Endodermal cell (in vitro differentiated cells): Measurements from ENCODE around the gene MNX1. TPM values are rescaled to one million over a fixed set of nuclear protein-coding genes. Genes with fewer than 3 reads are reported as not detected.

Experiments
- DNase-seq: peaks from one replicate; pipeline ENCODE4 v3.0.0-alpha.2; 2017
- H3K27ac ChIP-seq: 2 replicates; pipeline ENCODE4 v1.5.1; 2013; ENCODE audit warnings: mild to moderate bottlenecking, low read depth, low read length, moderate library complexity
- H3K27me3 ChIP-seq: 2 replicates; pipeline ENCODE4 v1.6.1; 2013; ENCODE audit warnings: mild to moderate bottlenecking, low read length, moderate library complexity; ENCODE audit not compliant: insufficient read depth, control insufficient read depth, poor library complexity, severe bottlenecking
- H3K36me3 ChIP-seq: 2 replicates; pipeline ENCODE4 v1.7.0; 2013; ENCODE audit warnings: mild to moderate bottlenecking, low read length, moderate library complexity; ENCODE audit not compliant: control insufficient read depth, insufficient read depth
- H3K4me1 ChIP-seq: one replicate; pipeline ENCODE4 v1.7.0; 2013; ENCODE audit warnings: low read length; ENCODE audit not compliant: control insufficient read depth, insufficient read depth
- H3K4me3 ChIP-seq: 2 replicates; pipeline ENCODE4 v1.5.1; 2013; ENCODE audit warnings: mild to moderate bottlenecking, low read length, moderate library complexity
- H3K9ac ChIP-seq: 2 replicates; pipeline ENCODE4 v1.6.1; 2013; ENCODE audit warnings: mild to moderate bottlenecking, low read length, moderate library complexity; ENCODE audit not compliant: poor library complexity, severe bottlenecking; ENCODE audit errors: extremely low read depth
- H3K9me3 ChIP-seq: 2 replicates; pipeline ENCODE4 v1.6.1; 2013; ENCODE audit warnings: mild to moderate bottlenecking, low read length, moderate library complexity; ENCODE audit not compliant: control insufficient read depth
- H3K27ac Mint-ChIP-seq: 2 replicates; pipeline ENCODE4 v1.8.0; 2020; ENCODE audit warnings: mixed read lengths
- H3K27me3 Mint-ChIP-seq: 2 replicates; pipeline ENCODE4 v1.8.0; 2021; ENCODE audit warnings: mild to moderate bottlenecking, mixed read lengths; ENCODE audit not compliant: insufficient read depth
- H3K36me3 Mint-ChIP-seq: 2 replicates; pipeline ENCODE4 v1.8.0; 2020; ENCODE audit warnings: low read depth, mixed read lengths
- H3K4me1 Mint-ChIP-seq: 2 replicates; pipeline ENCODE4 v1.8.0; 2020; ENCODE audit warnings: mixed read lengths
- H3K4me3 Mint-ChIP-seq: 2 replicates; pipeline ENCODE4 v1.8.0; 2020; ENCODE audit warnings: mild to moderate bottlenecking, moderate library complexity, mixed read lengths
- H3K9me3 Mint-ChIP-seq: 2 replicates; pipeline ENCODE4 v1.8.0; 2020; ENCODE audit warnings: mild to moderate bottlenecking, mixed read lengths
- CTCF ChIP-seq: fragments of 200-600 bp; sonication (generic); conservative IDR thresholded peaks from 2 replicates; pipeline ENCODE4 v1.5.0; 2021; ENCODE audit warnings: antibody characterized with exemption, mild to moderate bottlenecking
- WGBS, 2 experiments: methylation state at CpG; one replicate each; pipeline versions ENCODE4 v1.1.5 to v1.1.7; 2013; ENCODE audit warnings: missing lambda C conversion rate in 2 of 2, mixed read lengths in 1 of 2; ENCODE audit not compliant: insufficient coverage in 1 of 2, insufficient read length in 1 of 2; 5-methylcytosine and 5-hydroxymethylcytosine counted together
- total RNA-seq, 2 donors: library from RNA; stranded (reverse); fragmentation: NEBNext Ultra II Directional in 1 of 2; extraction: Animal tissue kit (Norgen Biotek cat#: 25700) in 1 of 2; gene quantifications; 2 replicates in 1 of 2; 3 replicates in 1 of 2; pipeline ENCODE4 v1.2.1, GENCODE V29; 2021

The MNX1 gene
- total RNA-seq, 2 donors from 2014 or later = 14.5 to 18.7 TPM

GRCh38 chr7:156962145-156962544 lies 48.3 kb downstream of the MNX1 start:
- Histone ChIP-seq H3K27me3 (no peaks in the 10 kb centered on the region), H3K27ac (no peak overlapping the region), H3K4me1 (no peaks in the 10 kb centered on the region), H3K9ac (no peak overlapping the region), H3K36me3 (peaks cover 82% of the 10 kb centered on the region), H3K4me3 (no peak overlapping the region), H3K9me3 (no peaks in the 10 kb centered on the region)
- Mint-ChIP-seq H3K4me1 (no peaks in the 10 kb centered on the region), H3K9me3 (no peaks in the 10 kb centered on the region), H3K36me3 (peaks cover 81% of the 10 kb centered on the region), H3K27me3 (no peaks in the 10 kb centered on the region), H3K4me3 (no peak overlapping the region), H3K27ac (no peak overlapping the region)
- TF ChIP-seq CTCF = no peak
- WGBS, 2 experiments = 94 to 97% methylated on average over 18 of the region's 18 CpGs
- DNase-seq = no peak

- Mint-ChIP-seq H3K36me3 (peaks cover 84% of the 10 kb centered on the region), H3K27ac (no peak overlapping the region), H3K4me3 (no peak overlapping the region), H3K27me3 (no peaks in the 10 kb centered on the region), H3K4me1 (peaks cover 5% of the 10 kb centered on the region), H3K9me3 (no peaks in the 10 kb centered on the region)
- H3K4me1 ChIP-seq = no peaks in the 10 kb centered on the region
- H3K27ac ChIP-seq = no peak overlapping the region
- H3K9ac ChIP-seq = no peak overlapping the region
- no peak for TF ChIP-seq CTCF
- no peaks in the 10 kb centered on the region for H3K27me3 ChIP-seq
- no peak overlapping the region for H3K4me3 ChIP-seq
- DNase-seq = no peak
- H3K9me3 ChIP-seq = no peaks in the 10 kb centered on the region
- 95 to 96% methylated on average over 2 of the region's 2 CpGs for WGBS, 2 experiments
- H3K36me3 ChIP-seq = peaks cover 78% of the 10 kb centered on the region
Measured at GRCh38 chr7:156956727-156957126, 53.7 kb downstream of the MNX1 start.

GRCh38 chr7:156954941-156955340 lies 55.5 kb downstream of the MNX1 start:
- Histone ChIP-seq H3K27me3 (no peaks in the 10 kb centered on the region), H3K9me3 (no peaks in the 10 kb centered on the region), H3K36me3 (peaks cover 65% of the 10 kb centered on the region), H3K27ac (no peak overlapping the region), H3K4me1 (no peaks in the 10 kb centered on the region), H3K9ac (no peak overlapping the region), H3K4me3 (no peak overlapping the region)
- no peaks in the 10 kb centered on the region for H3K9me3 Mint-ChIP-seq
- peak; percentile 17 for DNase-seq
- TF ChIP-seq CTCF = no peak
- H3K27ac Mint-ChIP-seq = no peak overlapping the region
- H3K4me3 Mint-ChIP-seq = no peak overlapping the region
- WGBS, 2 experiments = 93% methylated on average over 2 of the region's 2 CpGs; no CpG with 5 or more reads in 1 of the 2 experiments
- peaks cover 18% of the 10 kb centered on the region for H3K4me1 Mint-ChIP-seq
- H3K36me3 Mint-ChIP-seq = peaks cover 66% of the 10 kb centered on the region
- H3K27me3 Mint-ChIP-seq = no peaks in the 10 kb centered on the region

Other genes with a start within 250 kb of the MNX1 start
- 10 to 100 TPM; 80.9 to 88.3 TPM for gene LMBR1, start 117.5 kb downstream of the MNX1 start, total RNA-seq
- 10 to 100 TPM; 22.8 to 27.0 TPM for gene NOM1, start 61.0 kb downstream of the MNX1 start, total RNA-seq
- gene UBE3C, start 128.3 kb upstream of the MNX1 start, total RNA-seq = 10 to 100 TPM; 53.4 to 55.9 TPM